GM20000 (cell line): ENCODE measurements around the gene LHX3.

Source experiments
- DNase-seq: peaks from one replicate; pipeline ENCODE4 v3.0.0; 2012; ENCODE audit warnings: low spot score
- TF ChIP-seq, protein P1 (sequence below): IDR thresholded peaks from 2 replicates; pipeline ENCODE4 v1.5.1; 2012; ENCODE audit warnings: mild to moderate bottlenecking, control low read depth; ENCODE audit errors: extremely low read depth, missing control alignments

The LHX3 gene

DNA sequence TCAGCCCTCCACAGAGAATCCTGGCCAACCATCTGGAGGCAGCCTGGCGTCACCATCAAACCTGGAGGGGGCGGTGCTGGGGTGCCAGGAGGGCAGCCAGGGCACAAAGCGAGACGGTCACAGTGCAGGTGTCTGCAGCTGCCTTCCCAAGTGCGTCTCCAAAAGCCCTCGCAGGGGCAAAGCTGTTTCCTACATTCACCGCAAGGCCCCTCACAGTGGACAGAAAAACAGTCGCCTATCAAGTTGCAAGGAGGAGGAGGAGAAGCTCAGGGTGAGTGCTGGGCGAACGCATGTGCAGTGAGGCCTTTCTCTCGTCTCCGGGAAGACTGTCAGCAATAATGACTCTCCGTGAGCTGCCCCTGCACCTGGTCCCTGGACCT, 18.0 kb upstream of the LHX3 start:
- DNase-seq = no peak
- TF ChIP-seq, protein P1, sequence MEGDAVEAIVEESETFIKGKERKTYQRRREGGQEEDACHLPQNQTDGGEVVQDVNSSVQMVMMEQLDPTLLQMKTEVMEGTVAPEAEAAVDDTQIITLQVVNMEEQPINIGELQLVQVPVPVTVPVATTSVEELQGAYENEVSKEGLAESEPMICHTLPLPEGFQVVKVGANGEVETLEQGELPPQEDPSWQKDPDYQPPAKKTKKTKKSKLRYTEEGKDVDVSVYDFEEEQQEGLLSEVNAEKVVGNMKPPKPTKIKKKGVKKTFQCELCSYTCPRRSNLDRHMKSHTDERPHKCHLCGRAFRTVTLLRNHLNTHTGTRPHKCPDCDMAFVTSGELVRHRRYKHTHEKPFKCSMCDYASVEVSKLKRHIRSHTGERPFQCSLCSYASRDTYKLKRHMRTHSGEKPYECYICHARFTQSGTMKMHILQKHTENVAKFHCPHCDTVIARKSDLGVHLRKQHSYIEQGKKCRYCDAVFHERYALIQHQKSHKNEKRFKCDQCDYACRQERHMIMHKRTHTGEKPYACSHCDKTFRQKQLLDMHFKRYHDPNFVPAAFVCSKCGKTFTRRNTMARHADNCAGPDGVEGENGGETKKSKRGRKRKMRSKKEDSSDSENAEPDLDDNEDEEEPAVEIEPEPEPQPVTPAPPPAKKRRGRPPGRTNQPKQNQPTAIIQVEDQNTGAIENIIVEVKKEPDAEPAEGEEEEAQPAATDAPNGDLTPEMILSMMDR = no peak

DNA sequence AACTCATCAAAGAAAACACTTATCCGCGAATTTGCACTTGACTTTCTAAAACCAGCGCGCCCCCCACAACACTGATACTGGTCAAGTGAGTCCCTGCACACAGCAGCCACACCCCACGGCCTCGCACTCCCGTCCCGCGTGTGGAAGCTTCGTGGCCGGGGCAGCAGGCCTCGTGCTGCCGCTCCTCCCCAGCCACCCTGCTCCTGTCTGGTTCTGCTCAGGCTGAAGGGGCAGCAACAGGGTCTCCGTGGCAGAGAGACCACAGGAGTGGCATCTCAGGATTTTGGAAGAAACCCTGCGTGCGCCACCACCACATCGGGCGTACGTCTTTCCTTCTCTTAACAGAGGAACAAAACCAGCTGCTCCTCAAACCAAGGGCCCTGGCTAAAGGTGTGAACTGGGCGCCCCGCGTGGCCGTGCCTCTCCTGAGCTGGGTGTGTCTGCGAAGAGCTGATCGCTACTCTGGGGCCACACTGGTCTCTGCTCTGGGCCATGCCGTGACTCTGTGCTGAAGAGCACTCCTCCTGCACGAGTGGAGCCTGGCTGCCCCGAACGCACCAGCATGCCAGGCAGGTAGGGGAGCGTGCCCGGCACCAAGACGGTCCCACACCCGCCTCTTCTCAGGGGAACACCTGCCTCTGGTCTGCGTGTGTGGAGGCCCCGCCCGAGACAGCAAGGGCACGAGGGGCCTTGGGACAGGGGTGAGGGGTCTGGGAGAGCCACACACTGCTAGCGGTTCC, 17.4 kb upstream of the LHX3 start:
- TF ChIP-seq, protein P1 = no peak
- DNase-seq = no peak

DNA sequence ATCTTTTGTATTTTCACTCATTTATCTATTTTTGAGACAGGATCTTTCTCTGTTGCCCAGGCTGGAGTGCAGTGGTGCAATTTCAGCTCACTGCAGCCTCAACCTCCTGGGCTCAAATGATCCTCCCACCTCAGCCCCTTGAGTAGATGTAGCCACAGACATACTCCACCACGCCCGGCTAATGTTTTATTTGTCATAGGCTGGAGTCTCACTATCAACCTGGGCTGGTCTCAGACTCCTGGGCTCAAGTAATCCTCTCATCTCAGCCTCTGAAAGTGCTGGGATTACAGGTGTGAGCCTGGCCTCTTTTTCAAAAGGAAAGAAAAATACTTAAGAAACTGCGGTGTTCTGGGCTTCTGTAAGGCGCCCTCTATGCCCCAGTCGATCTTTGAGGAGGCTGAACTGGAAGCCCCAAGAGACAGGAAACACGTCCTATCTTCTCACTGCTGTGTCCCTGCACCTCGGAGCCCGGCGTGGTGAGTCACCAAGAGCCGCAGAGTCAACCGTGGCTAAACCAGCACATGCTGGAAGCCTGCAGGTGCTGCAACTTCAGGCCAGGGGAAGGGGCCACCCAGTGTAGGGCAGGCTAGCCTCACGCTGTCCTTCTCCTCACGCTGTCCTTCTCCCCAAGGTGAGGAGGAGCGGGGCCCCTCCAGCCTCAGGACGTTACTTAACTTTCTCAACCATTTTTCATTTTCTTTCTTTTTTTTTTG, 15.2 kb upstream of the LHX3 start:
- TF ChIP-seq, protein P1 = no peak
- DNase-seq = no peak

DNA sequence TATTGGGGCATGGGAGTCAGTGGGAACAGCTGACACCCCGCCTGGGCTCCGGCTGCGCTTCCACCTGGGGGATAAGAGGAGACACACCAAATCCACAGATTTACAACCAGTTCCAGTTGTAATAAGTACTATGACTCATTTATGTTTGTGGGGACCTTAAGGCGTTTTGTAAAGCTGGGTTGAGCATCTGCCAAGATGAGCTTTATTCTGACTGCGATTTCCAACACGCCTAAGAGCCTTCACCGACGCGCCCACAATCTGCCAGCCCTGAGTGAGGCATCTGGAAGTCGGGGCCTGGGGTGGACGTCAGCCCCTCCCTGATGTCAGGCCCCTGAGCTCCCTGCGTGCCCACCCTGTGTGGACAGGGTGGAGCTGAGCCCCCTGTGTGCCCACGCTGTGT, 14.3 kb upstream of the LHX3 start:
- DNase-seq = no peak
- TF ChIP-seq, protein P1 = no peak

GRCh38 chr9:136218673-136219072, 13.7 kb upstream of the LHX3 start:
- TF ChIP-seq, protein P1 = no peak
- DNase-seq = no peak

GRCh38 chr9:136218271-136218670, 13.3 kb upstream of the LHX3 start:
- DNase-seq = no peak
- TF ChIP-seq, protein P1 = no peak

DNA sequence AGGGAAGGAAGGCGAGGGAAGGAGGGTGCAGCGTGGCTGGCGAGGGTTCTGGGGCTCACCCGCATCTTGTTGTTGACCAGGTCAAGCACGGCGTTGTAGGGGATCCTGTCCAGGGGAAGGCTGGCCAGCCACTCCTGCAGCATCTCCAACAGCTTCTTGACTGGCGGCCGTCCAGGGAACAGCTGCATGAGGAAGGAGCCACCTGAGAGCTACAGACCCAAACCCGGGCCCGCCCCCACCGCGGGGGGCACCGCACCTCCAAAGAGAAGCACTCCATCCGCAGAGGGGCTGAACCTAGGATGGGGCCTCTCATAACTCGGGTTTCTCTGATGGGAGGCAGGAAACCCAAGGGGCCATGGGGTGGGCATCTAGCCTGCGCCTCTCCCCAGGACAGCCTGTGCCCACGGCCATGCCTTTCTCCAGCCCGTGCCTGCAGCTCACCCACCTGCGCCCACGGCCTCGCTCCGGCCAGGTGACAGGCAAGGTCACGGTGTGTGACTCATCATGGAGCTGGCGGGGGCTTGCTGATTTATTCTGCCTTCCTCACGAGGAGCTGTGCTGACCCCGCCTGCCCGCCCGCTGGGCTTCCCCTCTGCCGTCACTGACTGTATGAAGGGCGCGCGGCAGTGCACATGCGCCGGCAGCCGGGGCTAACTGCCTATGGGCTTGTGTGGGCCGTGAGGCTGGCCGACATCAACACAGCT, 11.8 kb upstream of the LHX3 start:
- TF ChIP-seq, protein P1 = no peak

More for the DNA sequence above, 11.8 kb upstream of the LHX3 start:
- no peak for DNase-seq
